HUES48 (cell line): ENCODE results near the gene TCEA3.

Source experiments
- H3K27ac ChIP-seq: one replicate; pipeline ENCODE4 v1.7.0; 2013; ENCODE audit warnings: low read depth, low read length, inconsistent platforms
- H3K27me3 ChIP-seq: 2 replicates; pipeline ENCODE4 v1.6.1; 2013; ENCODE audit warnings: mild to moderate bottlenecking, low read length; ENCODE audit not compliant: control insufficient read depth, insufficient read depth
- H3K36me3 ChIP-seq: 2 replicates; pipeline ENCODE4 v1.6.1; 2013; ENCODE audit warnings: low read length; ENCODE audit not compliant: control insufficient read depth, insufficient read depth
- H3K4me1 ChIP-seq: 2 replicates; pipeline ENCODE4 v1.6.1; 2013; ENCODE audit warnings: mild to moderate bottlenecking, low read length; ENCODE audit not compliant: control insufficient read depth, insufficient read depth
- H3K4me3 ChIP-seq: 2 replicates; pipeline ENCODE4 v1.5.1; 2013; ENCODE audit warnings: mild to moderate bottlenecking, low read depth, low read length
- H3K9ac ChIP-seq: 2 replicates; pipeline ENCODE4 v1.6.1; 2013; ENCODE audit warnings: mild to moderate bottlenecking, low read depth, low read length, moderate library complexity
- H3K9me3 ChIP-seq: 2 replicates; pipeline ENCODE4 v1.6.1; 2013; ENCODE audit warnings: low read length; ENCODE audit not compliant: control insufficient read depth, insufficient read depth

Gene TCEA3

GRCh38 chr1:23431431-23431830, 6.9 kb upstream of the TCEA3 start:
- no peak overlapping the region for H3K4me3 ChIP-seq

GRCh38 chr1:23430803-23431202, 6.3 kb upstream of the TCEA3 start:
- peaks cover 27% of the 10 kb centered on the region for H3K27me3 ChIP-seq
- no peak overlapping the region for H3K27ac ChIP-seq
- H3K4me3 ChIP-seq: no peak overlapping the region
- H3K9me3 ChIP-seq: no peaks in the 10 kb centered on the region
- no peak overlapping the region for H3K9ac ChIP-seq
- peaks cover 70% of the 10 kb centered on the region for H3K36me3 ChIP-seq
- no peaks in the 10 kb centered on the region for H3K4me1 ChIP-seq

More at GRCh38 chr1:23431431-23431830, 6.9 kb upstream of the TCEA3 start:
- H3K27ac ChIP-seq: no peak overlapping the region
- H3K4me1 ChIP-seq: no peaks in the 10 kb centered on the region
- peaks cover 69% of the 10 kb centered on the region for H3K36me3 ChIP-seq
- no peaks in the 10 kb centered on the region for H3K9me3 ChIP-seq
- peaks cover 21% of the 10 kb centered on the region for H3K27me3 ChIP-seq
- H3K9ac ChIP-seq: no peak overlapping the region

GRCh38 chr1:23428136-23428905, 3.8 kb upstream of the TCEA3 start:
- no peak overlapping the region for H3K9ac ChIP-seq
- no peaks in the 10 kb centered on the region for H3K9me3 ChIP-seq
- no peak overlapping the region for H3K27ac ChIP-seq
- peaks cover 52% of the 10 kb centered on the region for H3K27me3 ChIP-seq
- no peak overlapping the region for H3K4me3 ChIP-seq
- peaks cover 2% of the 10 kb centered on the region; the same call in 1 of the 2 replicates for H3K4me1 ChIP-seq
- peaks cover 50% of the 10 kb centered on the region for H3K36me3 ChIP-seq

GRCh38 chr1:23427550-23427949, 3.0 kb upstream of the TCEA3 start:
- Histone ChIP-seq H3K27me3 (peaks cover 60% of the 10 kb centered on the region), H3K9ac (no peak overlapping the region), H3K4me1 (peaks cover 3% of the 10 kb centered on the region; the same call in 1 of the 2 replicates)

GRCh38 chr1:23426828-23427227, 2.3 kb upstream of the TCEA3 start:
- peaks cover 67% of the 10 kb centered on the region for H3K27me3 ChIP-seq
- no peak overlapping the region for H3K9ac ChIP-seq
- H3K36me3 ChIP-seq: peaks cover 37% of the 10 kb centered on the region
- no peak overlapping the region for H3K4me3 ChIP-seq
- H3K27ac ChIP-seq: no peak overlapping the region
- H3K9me3 ChIP-seq: no peaks in the 10 kb centered on the region
- peaks cover 3% of the 10 kb centered on the region; the same call in 1 of the 2 replicates for H3K4me1 ChIP-seq

More at GRCh38 chr1:23427550-23427949, 3.0 kb upstream of the TCEA3 start:
- Histone ChIP-seq H3K9me3 (no peaks in the 10 kb centered on the region), H3K27ac (no peak overlapping the region), H3K4me3 (no peak overlapping the region), H3K36me3 (peaks cover 43% of the 10 kb centered on the region)

- no peak overlapping the region for H3K27ac ChIP-seq
- no peaks in the 10 kb centered on the region for H3K9me3 ChIP-seq
- peak overlapping the region; percentile 48 for H3K4me3 ChIP-seq
- peaks cover 21% of the 10 kb centered on the region; the same call in 1 of the 2 replicates for H3K36me3 ChIP-seq
- H3K4me1 ChIP-seq: peaks cover 3% of the 10 kb centered on the region; the same call in 1 of the 2 replicates
- H3K27me3 ChIP-seq: peaks cover 84% of the 10 kb centered on the region
- no peak overlapping the region for H3K9ac ChIP-seq
Observed at GRCh38 chr1:23425193-23425494, 596 bp upstream of the TCEA3 start.

GRCh38 chr1:23423415-23424292, 894 bp downstream of the TCEA3 start:
- Histone ChIP-seq H3K27me3 (peaks cover 99% of the 10 kb centered on the region), H3K9ac (no peak overlapping the region), H3K4me1 (peaks cover 7% of the 10 kb centered on the region; the same call in 1 of the 2 replicates), H3K36me3 (peaks cover 7% of the 10 kb centered on the region; the same call in 1 of the 2 replicates), H3K4me3 (peak overlapping the region; percentile 47; the same call in 1 of the 2 replicates), H3K27ac (no peak overlapping the region), H3K9me3 (no peaks in the 10 kb centered on the region)

- H3K4me3 ChIP-seq: no peak overlapping the region
- no peaks in the 10 kb centered on the region for H3K9me3 ChIP-seq
- peaks cover 7% of the 10 kb centered on the region; the same call in 1 of the 2 replicates for H3K36me3 ChIP-seq
- H3K27me3 ChIP-seq: peaks cover 100% of the 10 kb centered on the region
- H3K27ac ChIP-seq: no peak overlapping the region
- H3K9ac ChIP-seq: no peak overlapping the region
- H3K4me1 ChIP-seq: peaks cover 7% of the 10 kb centered on the region; the same call in 1 of the 2 replicates
Observed at GRCh38 chr1:23422941-23423340, 1.6 kb downstream of the TCEA3 start.

GRCh38 chr1:23422241-23422877, 2.2 kb downstream of the TCEA3 start:
- no peaks in the 10 kb centered on the region for H3K9me3 ChIP-seq
- peaks cover 7% of the 10 kb centered on the region; the same call in 1 of the 2 replicates for H3K4me1 ChIP-seq
- no peak overlapping the region for H3K27ac ChIP-seq
- no peak overlapping the region for H3K9ac ChIP-seq
- peaks cover 7% of the 10 kb centered on the region; the same call in 1 of the 2 replicates for H3K36me3 ChIP-seq
- no peak overlapping the region for H3K4me3 ChIP-seq
- H3K27me3 ChIP-seq: peaks cover 100% of the 10 kb centered on the region

- Histone ChIP-seq H3K9ac (no peak overlapping the region), H3K4me1 (peaks cover 7% of the 10 kb centered on the region; the same call in 1 of the 2 replicates), H3K9me3 (no peaks in the 10 kb centered on the region), H3K27me3 (peaks cover 100% of the 10 kb centered on the region), H3K4me3 (no peak overlapping the region), H3K27ac (no peak overlapping the region), H3K36me3 (peaks cover 7% of the 10 kb centered on the region; the same call in 1 of the 2 replicates)
Observed at GRCh38 chr1:23421753-23422240, 2.8 kb downstream of the TCEA3 start.
